ENCODE data around the gene HES6.
A peak's percentile ranks its signal among the peaks of the same experiment; 100 is the strongest.

HES6 gene

DNA sequence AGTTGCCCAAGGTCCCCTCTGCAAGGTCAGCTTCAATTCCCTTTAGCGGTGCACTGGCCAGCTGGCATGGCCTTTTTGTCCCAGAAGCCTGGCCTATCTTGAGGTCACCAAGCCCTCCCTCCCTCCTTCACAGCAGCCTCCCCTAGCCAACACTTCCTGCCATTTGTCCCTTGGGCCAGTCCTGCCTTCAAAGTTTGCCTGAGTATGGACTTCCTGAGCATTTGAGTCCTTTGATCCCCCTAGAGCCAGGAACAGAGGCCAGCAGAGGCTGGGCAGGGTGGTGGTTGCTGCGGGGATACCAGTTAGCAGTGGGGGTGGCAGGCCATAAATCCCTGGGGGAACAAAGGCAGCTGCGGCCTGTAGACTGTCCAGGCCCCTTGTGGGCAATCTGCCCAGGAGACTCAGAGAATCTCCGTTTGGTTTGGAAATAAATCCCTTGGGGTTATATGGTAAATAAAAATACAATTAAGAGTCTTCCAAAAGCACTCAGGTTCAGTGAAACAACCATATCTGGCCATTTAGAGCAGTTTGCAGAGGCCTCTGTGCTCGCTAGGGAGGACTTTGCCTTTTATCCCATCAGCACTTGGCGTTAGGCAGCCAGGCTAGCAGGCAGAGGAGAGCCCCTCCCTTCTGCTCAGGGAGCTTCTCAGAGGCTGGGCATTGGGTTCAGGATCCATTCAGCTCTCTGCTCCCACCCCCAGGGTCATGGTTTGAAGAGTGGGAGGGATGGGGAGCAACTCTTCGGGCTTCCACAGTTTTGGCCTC is 3.1 kb upstream of the HES6 start:
- H3K4me1 ChIP-seq (ENCODE audit: control insufficient read depth in 1 of 2, insufficient read depth in 1 of 2, low read depth in 1 of 2, low read length in 1 of 2) = peaks cover 20 to 21% of the 10 kb centered on the region in 2 experiments
- TF ChIP-seq, protein P1, sequence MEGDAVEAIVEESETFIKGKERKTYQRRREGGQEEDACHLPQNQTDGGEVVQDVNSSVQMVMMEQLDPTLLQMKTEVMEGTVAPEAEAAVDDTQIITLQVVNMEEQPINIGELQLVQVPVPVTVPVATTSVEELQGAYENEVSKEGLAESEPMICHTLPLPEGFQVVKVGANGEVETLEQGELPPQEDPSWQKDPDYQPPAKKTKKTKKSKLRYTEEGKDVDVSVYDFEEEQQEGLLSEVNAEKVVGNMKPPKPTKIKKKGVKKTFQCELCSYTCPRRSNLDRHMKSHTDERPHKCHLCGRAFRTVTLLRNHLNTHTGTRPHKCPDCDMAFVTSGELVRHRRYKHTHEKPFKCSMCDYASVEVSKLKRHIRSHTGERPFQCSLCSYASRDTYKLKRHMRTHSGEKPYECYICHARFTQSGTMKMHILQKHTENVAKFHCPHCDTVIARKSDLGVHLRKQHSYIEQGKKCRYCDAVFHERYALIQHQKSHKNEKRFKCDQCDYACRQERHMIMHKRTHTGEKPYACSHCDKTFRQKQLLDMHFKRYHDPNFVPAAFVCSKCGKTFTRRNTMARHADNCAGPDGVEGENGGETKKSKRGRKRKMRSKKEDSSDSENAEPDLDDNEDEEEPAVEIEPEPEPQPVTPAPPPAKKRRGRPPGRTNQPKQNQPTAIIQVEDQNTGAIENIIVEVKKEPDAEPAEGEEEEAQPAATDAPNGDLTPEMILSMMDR (IDR thresholded peaks at IDR 0.05) = no peak

DNA sequence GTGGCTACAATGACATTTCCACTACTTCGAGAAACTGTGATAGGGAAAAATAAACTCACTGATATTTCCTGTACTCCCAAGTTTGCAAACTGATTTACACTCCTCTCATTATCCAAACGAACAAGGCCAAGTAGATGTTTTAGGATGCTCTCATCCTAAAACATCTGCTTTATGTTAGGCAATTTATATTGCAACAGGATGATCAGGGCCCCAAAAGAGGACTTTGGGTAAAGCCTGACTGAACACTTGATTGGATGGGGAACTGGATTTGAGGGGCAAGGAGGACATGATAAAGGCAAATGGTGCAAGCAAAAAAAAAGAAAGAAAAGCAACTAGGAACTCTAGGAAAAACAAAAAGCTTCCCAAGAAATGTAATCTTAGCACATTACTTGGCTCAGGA is 2.1 kb upstream of the HES6 start:
- TF ChIP-seq, protein P1 (IDR thresholded peaks at IDR 0.05) = no peak
- peaks cover 63% of the 10 kb centered on the region for H3K27me3 ChIP-seq
- no peak overlapping the region for H3K27ac ChIP-seq
- H3K4me3 ChIP-seq (ENCODE audit: low read depth in 1 of 2, low read length in 1 of 2) = no peak overlapping the region
- H3K4me1 ChIP-seq (ENCODE audit: control insufficient read depth in 1 of 2, insufficient read depth in 1 of 2, low read depth in 1 of 2, low read length in 1 of 2) = peaks cover 18 to 21% of the 10 kb centered on the region in 2 experiments
- H3K36me3 ChIP-seq = peaks cover 12% of the 10 kb centered on the region
- H3K9me3 ChIP-seq = no peaks in the 10 kb centered on the region

More for the DNA sequence above, 3.1 kb upstream of the HES6 start:
- peaks cover 12% of the 10 kb centered on the region for H3K36me3 ChIP-seq
- peaks cover 54% of the 10 kb centered on the region for H3K27me3 ChIP-seq
- no peak overlapping the region for H3K27ac ChIP-seq
- H3K4me3 ChIP-seq (ENCODE audit: low read depth in 1 of 2, low read length in 1 of 2) = no peak overlapping the region
- H3K9me3 ChIP-seq = no peaks in the 10 kb centered on the region

DNA sequence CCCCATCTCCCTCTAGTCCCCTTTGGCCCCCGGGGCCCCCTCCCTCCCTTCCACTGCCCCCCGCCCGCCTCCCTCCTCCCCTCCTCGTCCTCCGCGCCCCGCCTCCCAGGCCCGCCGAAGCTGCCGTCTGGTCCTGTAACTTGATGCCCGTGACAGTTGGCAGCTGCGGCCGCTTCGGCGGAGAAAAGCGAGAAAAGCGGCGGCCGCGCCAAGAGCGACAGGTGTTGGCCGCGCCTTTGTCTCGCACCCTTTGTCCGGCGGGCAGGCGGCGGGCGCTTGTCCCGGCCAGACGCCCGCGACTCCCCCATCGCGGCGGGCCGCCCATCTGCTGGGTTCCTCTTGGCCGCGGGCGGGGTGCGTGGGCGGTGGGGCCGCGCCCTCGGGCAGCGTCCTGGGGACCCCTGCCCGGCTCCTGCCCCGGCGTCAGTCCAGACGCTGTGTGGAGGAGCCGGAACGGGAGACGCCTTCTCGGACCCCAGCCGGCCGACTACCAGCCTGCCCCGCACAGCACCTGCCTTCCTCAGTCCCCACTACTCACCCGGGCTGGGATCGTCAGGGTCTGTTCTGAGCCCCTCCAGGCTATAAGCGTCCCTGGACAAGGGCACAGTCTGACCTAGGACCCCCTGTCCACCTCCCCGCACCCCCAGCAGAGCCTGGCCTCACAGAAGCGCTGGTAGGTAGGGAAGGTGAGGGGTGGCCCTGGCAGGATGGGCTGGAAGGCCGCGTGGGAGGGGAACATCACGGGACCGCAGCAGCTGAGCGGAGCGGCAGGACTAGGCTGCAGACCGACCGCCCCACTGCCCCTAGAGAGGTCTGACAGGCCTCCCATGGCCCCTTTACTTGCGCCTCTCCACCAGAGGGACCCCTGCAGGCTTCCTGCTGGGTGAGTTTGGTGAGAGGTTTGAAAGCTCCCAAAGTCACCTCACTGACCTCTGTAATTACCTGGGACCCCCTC is 1.2 kb upstream of the HES6 start:
- Histone ChIP-seq H3K4me3 (ENCODE audit: low read depth in 1 of 2, low read length in 1 of 2) (peak overlapping the region; percentile 15 to 72), H3K27ac (no peak overlapping the region), H3K4me1 (ENCODE audit: control insufficient read depth in 1 of 2, insufficient read depth in 1 of 2, low read depth in 1 of 2, low read length in 1 of 2) (peaks cover 14 to 21% of the 10 kb centered on the region in 2 experiments), H3K36me3 (peaks cover 10% of the 10 kb centered on the region), H3K9me3 (no peaks in the 10 kb centered on the region), H3K27me3 (peaks cover 72% of the 10 kb centered on the region)
- TF ChIP-seq, protein P1 (IDR thresholded peaks at IDR 0.05) = no peak

DNA sequence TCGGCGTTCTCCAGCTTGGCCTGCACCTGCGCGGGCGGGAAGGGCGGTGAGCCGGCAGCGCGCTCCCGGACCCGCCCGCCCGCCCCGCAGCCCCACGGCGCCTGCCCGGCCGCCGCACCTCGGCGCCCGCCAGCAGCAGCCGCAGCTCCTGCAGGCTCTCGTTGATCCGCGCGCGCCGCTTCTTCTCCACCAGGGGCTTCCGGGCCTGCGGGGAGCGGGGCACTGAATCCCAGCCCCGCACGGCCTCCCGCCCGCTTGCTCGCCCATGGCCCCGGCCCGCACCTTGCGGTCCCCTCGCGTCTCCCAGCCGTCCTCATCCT is 335 bp downstream of the HES6 start:
- TF ChIP-seq, protein P1 (IDR thresholded peaks at IDR 0.05) = no peak
- Histone ChIP-seq H3K4me1 (ENCODE audit: control insufficient read depth in 1 of 2, insufficient read depth in 1 of 2, low read depth in 1 of 2, low read length in 1 of 2) (peaks cover 16 to 21% of the 10 kb centered on the region in 2 experiments), H3K36me3 (no peaks in the 10 kb centered on the region), H3K9me3 (no peaks in the 10 kb centered on the region), H3K27me3 (peaks cover 88% of the 10 kb centered on the region), H3K4me3 (ENCODE audit: low read depth in 1 of 2, low read length in 1 of 2) (peak overlapping the region; percentile 65 to 72), H3K27ac (no peak overlapping the region)

DNA sequence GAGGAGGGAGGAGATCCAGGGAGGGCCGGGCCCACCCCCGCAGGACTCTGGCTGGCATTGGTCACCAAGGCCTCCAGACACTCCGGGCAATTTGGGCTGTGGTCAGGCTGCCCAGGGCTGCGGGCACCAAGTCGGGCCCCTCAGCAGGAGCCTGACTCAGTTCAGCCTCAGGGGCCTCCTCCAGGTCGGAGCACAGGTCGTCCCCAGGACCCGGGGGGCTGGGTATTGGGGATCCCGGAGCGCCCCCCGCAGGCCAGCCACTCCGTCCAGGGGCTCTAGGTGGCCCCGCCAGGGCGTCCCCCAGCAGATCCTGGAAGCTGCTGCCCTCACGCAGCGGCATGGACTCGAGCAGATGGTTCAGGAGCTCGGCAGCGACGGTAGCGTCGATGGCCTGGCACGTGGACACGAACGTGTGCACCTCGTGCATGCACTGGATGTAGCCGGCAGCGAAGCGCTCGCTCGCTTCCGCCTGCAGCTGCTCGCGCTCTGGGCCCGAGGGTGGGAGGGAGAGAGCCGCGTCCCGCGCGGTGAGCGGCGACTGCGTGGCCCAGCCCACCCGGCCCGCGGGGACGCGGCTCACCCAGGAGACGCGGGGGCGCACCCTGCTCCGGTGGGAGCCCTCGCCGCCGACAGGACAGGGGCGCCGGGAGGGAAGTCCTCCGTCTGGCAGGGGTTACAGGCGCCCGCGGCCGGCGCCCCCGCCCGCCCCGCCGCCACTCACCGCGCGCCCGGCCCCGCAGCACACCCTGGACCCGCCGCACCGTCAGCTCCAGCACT is 884 bp downstream of the HES6 start:
- Histone ChIP-seq H3K9me3 (no peaks in the 10 kb centered on the region), H3K27ac (no peak overlapping the region), H3K27me3 (peaks cover 89% of the 10 kb centered on the region), H3K4me3 (ENCODE audit: low read depth in 1 of 2, low read length in 1 of 2) (peak overlapping the region; percentile 58 to 65), H3K4me1 (ENCODE audit: control insufficient read depth in 1 of 2, insufficient read depth in 1 of 2, low read depth in 1 of 2, low read length in 1 of 2) (peaks cover 17 to 22% of the 10 kb centered on the region in 2 experiments), H3K36me3 (no peaks in the 10 kb centered on the region)
- TF ChIP-seq, protein P1 (IDR thresholded peaks at IDR 0.05) = no peak
